HG02571 (cell line): Measurements from ENCODE around the gene SCML2.
"Not testable (repeated sequence)": the region's sequence is repeated elsewhere in the genome, so short reads cannot be mapped to it uniquely, and the experiment has no call there.

Source experiments
- ATAC-seq: cut with Tn5 transposase; IDR thresholded peaks from one replicate; pipeline ENCODE4 v1.9.1; 2021; ENCODE audit warnings: mild to moderate bottlenecking, moderate library complexity; ENCODE audit not compliant: unreplicated experiment

Gene SCML2

GRCh38 chrX:18354369-18355223 lies at the start of gene SCML2:
Gene SCML2, minus strand, starts transcription at chrX:18354688. Its CDS starts 20,617 bp downstream, at chrX:18334071.
- ATAC-seq: no peak

- ATAC-seq: no peak
Measured at GRCh38 chrX:18401848-18402213, 47.3 kb upstream of the SCML2 start.

GRCh38 chrX:18394477-18394876 lies 40.0 kb upstream of the SCML2 start:
- no peak for ATAC-seq

GRCh38 chrX:18390941-18391538 lies 36.6 kb upstream of the SCML2 start:
- ATAC-seq: no peak

- no peak for ATAC-seq
Measured at GRCh38 chrX:18389966-18390365, 35.5 kb upstream of the SCML2 start.

GRCh38 chrX:18377796-18378195 lies 23.3 kb upstream of the SCML2 start:
- ATAC-seq: no peak

GRCh38 chrX:18375131-18375805 lies 20.8 kb upstream of the SCML2 start:
- ATAC-seq: not testable (repeated sequence)

GRCh38 chrX:18369096-18369495 lies 14.6 kb upstream of the SCML2 start:
- ATAC-seq: not testable (repeated sequence)

- no peak for ATAC-seq
Measured at GRCh38 chrX:18368402-18368801, 13.9 kb upstream of the SCML2 start.

GRCh38 chrX:18360867-18361266 lies 6.4 kb upstream of the SCML2 start:
- ATAC-seq: no peak

- ATAC-seq: no peak
Measured at GRCh38 chrX:18353931-18354368, 538 bp downstream of the SCML2 start.

GRCh38 chrX:18351784-18352183 lies 2.7 kb downstream of the SCML2 start:
- no peak for ATAC-seq

GRCh38 chrX:18348047-18348446 lies 6.4 kb downstream of the SCML2 start:
- ATAC-seq: no peak

- ATAC-seq: no peak
Measured at GRCh38 chrX:18309401-18309800, 45.1 kb downstream of the SCML2 start.

GRCh38 chrX:18297251-18297650 lies 57.2 kb downstream of the SCML2 start:
- ATAC-seq: no peak

GRCh38 chrX:18294893-18295292 lies 59.6 kb downstream of the SCML2 start:
- no peak for ATAC-seq

- ATAC-seq: no peak
Measured at GRCh38 chrX:18291006-18291545, 63.4 kb downstream of the SCML2 start.

- no peak for ATAC-seq
Measured at GRCh38 chrX:18290200-18290599, 64.3 kb downstream of the SCML2 start.

GRCh38 chrX:18288716-18289115 lies 65.8 kb downstream of the SCML2 start:
- no peak for ATAC-seq

- ATAC-seq: no peak
Measured at GRCh38 chrX:18286322-18286831, 68.1 kb downstream of the SCML2 start.

GRCh38 chrX:18278449-18278848 lies 76.0 kb downstream of the SCML2 start:
- ATAC-seq: no peak
